GM19372 (cell line): ENCODE results near the gene ZDHHC18.

Experiments used
- ATAC-seq: cut with Tn5 transposase; IDR thresholded peaks from one replicate; pipeline ENCODE4 v1.9.1; 2021; ENCODE audit warnings: mild to moderate bottlenecking, low read depth, moderate library complexity; ENCODE audit not compliant: unreplicated experiment

ZDHHC18 gene

DNA sequence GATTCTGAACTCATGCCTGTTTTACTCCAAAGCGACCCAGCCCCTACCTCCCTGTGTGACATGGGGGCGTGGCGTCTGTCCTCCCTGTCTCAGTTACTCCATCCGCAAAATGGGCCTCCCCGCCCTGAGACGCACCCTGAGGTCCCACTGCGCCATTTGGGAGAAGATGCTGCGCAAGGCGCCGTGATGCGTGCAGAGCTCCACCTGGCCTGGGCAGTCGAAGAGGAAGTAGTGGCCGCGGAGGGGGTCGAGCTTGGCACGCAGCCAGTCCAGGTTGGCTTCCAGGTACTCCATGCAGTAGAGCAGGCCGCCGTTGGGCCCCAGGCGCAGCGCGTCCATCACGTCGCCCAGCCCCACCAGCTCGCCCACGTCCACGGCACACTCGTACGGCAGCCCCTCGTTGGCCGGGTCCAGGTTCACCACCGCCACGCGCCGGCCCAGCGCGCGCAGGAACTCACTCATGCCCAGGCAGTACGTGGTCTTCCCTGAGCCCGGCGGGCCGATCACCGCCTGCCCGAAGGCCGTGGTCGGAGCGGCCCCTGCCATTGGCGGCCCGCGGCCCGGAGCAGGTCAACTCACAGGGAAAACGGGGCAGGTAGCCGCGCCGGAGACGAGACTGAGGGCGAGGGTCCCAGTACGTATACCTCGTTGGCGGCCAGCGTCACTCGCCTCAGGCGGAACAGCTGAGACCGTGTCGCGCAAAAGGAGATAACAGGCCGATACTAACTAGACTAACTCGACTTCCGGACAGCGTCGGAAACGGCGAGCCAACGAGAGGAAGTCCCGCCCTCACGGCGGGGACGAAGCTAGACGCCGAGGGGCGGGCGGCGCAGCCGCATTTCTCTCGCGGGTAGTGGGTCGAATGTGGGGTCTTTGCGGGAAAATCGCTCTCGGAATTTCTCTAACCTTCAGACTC lies 63.3 kb downstream of the ZDHHC18 start, which contains the start of gene GPN2:
GPN2 (minus strand) TSS at position 733 of the 916 bp plus-strand sequence; CDS start at position 546, 187 bp downstream.
- peak; percentile 88 for ATAC-seq

DNA sequence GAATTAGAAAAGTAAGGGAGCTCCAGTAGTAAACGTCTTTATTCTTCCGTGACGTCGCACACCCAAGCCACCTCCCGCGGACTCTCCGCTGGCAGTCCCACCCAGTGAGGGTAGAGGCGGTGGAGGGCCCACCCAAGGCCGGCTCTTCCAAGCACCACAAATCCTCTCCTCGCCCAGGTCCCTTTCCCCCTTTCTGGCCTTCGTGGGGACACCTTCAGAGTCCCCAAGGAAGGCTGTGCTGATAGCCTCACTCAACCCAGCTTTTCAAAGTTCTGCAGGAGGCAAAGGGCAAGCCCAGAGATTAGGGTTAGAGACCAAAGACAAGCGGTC lies 63.9 kb downstream of the ZDHHC18 start:
- peak; percentile 10 for ATAC-seq

DNA sequence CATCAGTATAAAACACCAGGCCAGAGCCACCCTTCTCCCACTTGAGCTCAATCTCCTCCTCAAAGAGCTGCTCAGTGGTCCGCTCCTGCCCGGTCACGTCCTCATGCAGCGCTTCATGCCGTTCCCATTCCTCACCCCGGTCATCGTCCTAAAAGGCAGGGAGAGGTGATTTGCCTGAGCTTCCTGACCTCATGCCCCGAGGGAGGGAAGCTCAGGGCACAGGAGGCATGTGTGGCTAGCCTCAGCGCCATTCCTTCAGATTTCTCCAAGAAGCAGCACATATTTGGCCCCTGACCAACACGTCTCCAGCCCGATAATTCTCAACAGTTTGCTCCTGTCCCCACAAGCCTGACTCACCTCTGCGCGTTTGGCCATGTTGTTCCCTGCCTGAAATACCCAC lies 67.8 kb downstream of the ZDHHC18 start:
- ATAC-seq: no peak

DNA sequence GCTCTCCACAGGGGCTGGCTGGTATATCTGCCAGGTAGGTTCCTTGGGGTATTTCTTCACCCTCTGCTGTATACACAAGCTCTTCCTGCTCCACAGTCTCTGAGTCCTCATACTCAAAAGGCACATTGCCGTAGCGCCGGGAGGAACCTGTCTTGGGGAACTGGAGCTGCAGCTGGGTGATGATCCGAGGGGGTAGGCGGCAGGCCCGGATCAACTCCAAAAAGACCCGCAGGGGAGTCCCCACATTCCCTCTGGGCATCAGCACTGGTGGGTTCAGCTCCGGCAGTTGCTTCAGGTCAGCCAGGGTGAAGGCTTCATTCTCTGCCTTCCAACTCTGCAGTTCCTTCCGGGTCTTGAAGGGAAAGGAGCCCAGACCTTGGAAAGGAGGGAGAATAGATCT lies 70.9 kb downstream of the ZDHHC18 start:
- no peak for ATAC-seq

DNA sequence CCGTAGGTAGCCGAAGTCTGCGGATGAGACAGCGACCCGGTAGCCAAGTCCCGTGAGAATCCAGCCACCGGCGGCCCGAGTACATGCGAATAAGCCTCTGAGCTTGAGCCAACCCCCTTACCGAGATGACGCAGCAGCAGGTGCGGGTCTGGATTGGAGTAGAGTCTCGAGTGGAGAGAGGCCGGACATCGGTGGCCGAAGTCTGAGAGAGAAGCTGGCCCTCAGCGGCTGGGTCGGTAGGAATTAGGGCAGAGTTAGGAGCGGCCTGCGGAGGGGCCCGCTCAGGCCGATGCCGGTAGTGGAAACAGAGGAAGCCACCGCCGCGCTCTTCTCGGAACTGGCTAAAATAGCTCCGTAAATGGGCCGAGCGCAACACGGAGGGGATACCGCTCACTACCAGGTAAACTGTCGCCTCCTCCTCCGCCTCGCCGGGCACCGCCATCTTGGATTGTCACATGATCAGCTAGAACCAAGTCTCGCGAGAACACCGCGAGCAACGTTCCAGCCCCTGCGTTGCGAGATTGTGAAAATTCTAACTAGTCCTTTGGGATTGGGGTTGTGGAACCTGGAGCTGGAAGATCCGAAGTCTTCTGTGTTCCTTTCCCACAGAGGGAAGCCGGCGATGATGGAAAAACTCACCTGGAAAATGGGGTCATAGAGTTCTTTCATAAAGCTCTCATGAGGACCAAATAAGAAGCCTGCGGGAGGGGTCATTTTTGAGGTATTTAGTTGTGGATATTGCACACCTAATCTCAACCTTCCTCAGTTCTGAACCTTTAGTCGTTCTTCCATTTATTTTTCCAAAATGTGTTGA lies 73.7 kb downstream of the ZDHHC18 start, which contains the start of gene GPATCH3:
GPATCH3 (minus strand) TSS at position 467 of the 814 bp plus-strand sequence; CDS start at position 442, 25 bp downstream.
- ATAC-seq: no peak

DNA sequence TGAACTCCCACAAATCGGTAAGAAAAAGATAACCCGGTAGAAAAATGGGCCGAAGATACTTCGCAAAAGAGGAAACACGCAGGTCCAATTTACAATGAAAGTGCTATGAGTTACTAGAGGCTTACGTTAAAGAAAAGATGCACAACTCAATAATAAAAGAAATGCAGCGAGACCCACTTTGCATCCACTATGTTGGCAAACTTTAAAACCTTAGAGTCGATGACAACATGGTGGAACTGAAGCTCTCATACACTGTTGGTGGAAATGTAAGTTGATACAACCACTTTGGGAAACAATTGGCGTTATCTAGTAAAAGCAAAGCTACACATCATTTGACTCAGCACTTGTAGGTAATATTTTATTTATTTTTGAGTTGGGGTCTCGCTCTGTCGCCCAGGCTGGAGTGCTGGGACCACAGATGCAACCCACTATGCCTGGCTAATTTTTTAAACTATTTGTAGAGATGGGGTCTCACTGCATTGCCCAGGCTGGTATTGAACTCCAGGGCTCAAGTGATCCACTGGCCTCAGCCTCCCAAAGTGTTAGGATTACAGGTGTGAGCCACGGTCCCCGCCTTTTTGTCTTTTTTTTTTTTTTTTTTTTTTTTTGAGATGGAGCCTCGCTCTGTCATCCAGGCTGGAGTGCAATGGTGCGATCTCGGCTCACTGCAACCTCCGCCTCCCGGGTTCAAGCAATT lies 74.5 kb downstream of the ZDHHC18 start:
- no peak for ATAC-seq
